Measurements from ENCODE around the gene PRDM15. TPM values are rescaled to one million over a fixed set of nuclear protein-coding genes. Genes with fewer than 3 reads are reported as not detected.

PRDM15 gene
- total and polyA plus RNA-seq, 10 donors, result 4.4 to 18.0 (median 10.8) TPM

- Histone ChIP-seq H3K27ac (no peak overlapping the region), H3K36me3 (peaks cover 0 to 77% (median 51%) of the 10 kb centered on the region in 6 donors), H3K9me3 (no peaks in the 10 kb centered on the region), H3K4me3 (no peak overlapping the region), H3K4me1 (peaks cover 0 to 7% (median 0%) of the 10 kb centered on the region in 6 donors), H3K27me3 (replicated peaks in 1 of 7) (no peaks in the 10 kb centered on the region)
- DNase-seq, result no peak
- TF ChIP-seq POLR2A (IDR thresholded peaks at IDR 0.05) (no peak), POLR2AphosphoS5 (IDR thresholded peaks at IDR 0.05) (no peak)
- TF ChIP-seq, protein P1, sequence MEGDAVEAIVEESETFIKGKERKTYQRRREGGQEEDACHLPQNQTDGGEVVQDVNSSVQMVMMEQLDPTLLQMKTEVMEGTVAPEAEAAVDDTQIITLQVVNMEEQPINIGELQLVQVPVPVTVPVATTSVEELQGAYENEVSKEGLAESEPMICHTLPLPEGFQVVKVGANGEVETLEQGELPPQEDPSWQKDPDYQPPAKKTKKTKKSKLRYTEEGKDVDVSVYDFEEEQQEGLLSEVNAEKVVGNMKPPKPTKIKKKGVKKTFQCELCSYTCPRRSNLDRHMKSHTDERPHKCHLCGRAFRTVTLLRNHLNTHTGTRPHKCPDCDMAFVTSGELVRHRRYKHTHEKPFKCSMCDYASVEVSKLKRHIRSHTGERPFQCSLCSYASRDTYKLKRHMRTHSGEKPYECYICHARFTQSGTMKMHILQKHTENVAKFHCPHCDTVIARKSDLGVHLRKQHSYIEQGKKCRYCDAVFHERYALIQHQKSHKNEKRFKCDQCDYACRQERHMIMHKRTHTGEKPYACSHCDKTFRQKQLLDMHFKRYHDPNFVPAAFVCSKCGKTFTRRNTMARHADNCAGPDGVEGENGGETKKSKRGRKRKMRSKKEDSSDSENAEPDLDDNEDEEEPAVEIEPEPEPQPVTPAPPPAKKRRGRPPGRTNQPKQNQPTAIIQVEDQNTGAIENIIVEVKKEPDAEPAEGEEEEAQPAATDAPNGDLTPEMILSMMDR (IDR thresholded peaks at IDR 0.05 in 8 of 11, conservative IDR thresholded peaks at IDR 0.05 in 3 of 11), result no peak
- 93 to 100% (median 97%) methylated on average over 4 of the region's 4 CpGs for WGBS, 5 donors
- intact Hi-C loops (cut with DNase I; ENCODE audit: low total_unique reads), result no loop called here
These were observed 72.4 kb downstream of the PRDM15 start for GRCh38 chr21:41806773-41807172.

- peaks cover 0 to 77% (median 56%) of the 10 kb centered on the region in 6 donors for H3K36me3 ChIP-seq
- 81 to 98% (median 96%) methylated on average over 4 of the region's 4 CpGs for WGBS, 5 donors
- no peak overlapping the region for H3K27ac ChIP-seq
- intact Hi-C loops (cut with DNase I; ENCODE audit: low total_unique reads), result no loop called here
- no peaks in the 10 kb centered on the region for H3K9me3 ChIP-seq
- no peak for DNase-seq
- peaks cover 0 to 7% (median 0%) of the 10 kb centered on the region in 6 donors for H3K4me1 ChIP-seq
- no peaks in the 10 kb centered on the region for H3K27me3 ChIP-seq (replicated peaks in 1 of 7)
- H3K4me3 ChIP-seq, result no peak overlapping the region
- TF ChIP-seq POLR2A (IDR thresholded peaks at IDR 0.05), result no peak
- TF ChIP-seq, protein P1 (IDR thresholded peaks at IDR 0.05 in 8 of 11, conservative IDR thresholded peaks at IDR 0.05 in 3 of 11), result no peak
- TF ChIP-seq POLR2AphosphoS5 (IDR thresholded peaks at IDR 0.05), result no peak
These were observed 73.5 kb downstream of the PRDM15 start for GRCh38 chr21:41805643-41806042.

GRCh38 chr21:41805038-41805437, 74.1 kb downstream of the PRDM15 start:
- H3K9me3 ChIP-seq, result no peaks in the 10 kb centered on the region
- intact Hi-C loops (cut with DNase I; ENCODE audit: low total_unique reads), result no loop called here
- peaks cover 0 to 77% (median 55%) of the 10 kb centered on the region in 6 donors for H3K36me3 ChIP-seq
- TF ChIP-seq POLR2A (IDR thresholded peaks at IDR 0.05) (no peak), POLR2AphosphoS5 (IDR thresholded peaks at IDR 0.05) (no peak)
- TF ChIP-seq, protein P1 (IDR thresholded peaks at IDR 0.05 in 8 of 11, conservative IDR thresholded peaks at IDR 0.05 in 3 of 11), result no peak
- H3K4me3 ChIP-seq, result no peak overlapping the region
- 82 to 90% (median 87%) methylated on average over 10 of the region's 10 CpGs for WGBS, 5 donors
- no peak for DNase-seq
- peaks cover 0 to 7% (median 0%) of the 10 kb centered on the region in 6 donors for H3K4me1 ChIP-seq
- H3K27me3 ChIP-seq (replicated peaks in 1 of 7), result no peaks in the 10 kb centered on the region
- no peak overlapping the region for H3K27ac ChIP-seq

GRCh38 chr21:41804381-41804780, 74.8 kb downstream of the PRDM15 start:
- TF ChIP-seq POLR2AphosphoS5 (IDR thresholded peaks at IDR 0.05), result no peak
- TF ChIP-seq, protein P1 (IDR thresholded peaks at IDR 0.05 in 8 of 11, conservative IDR thresholded peaks at IDR 0.05 in 3 of 11), result no peak
- no peak for TF ChIP-seq POLR2A (IDR thresholded peaks at IDR 0.05)
- peaks cover 0 to 7% (median 0%) of the 10 kb centered on the region in 6 donors for H3K4me1 ChIP-seq
- H3K36me3 ChIP-seq, result peaks cover 0 to 77% (median 54%) of the 10 kb centered on the region in 6 donors
- H3K27ac ChIP-seq, result no peak overlapping the region
- H3K4me3 ChIP-seq, result no peak overlapping the region
- WGBS, 5 donors, result 90 to 97% (median 97%) methylated on average over 5 to 10 of the region's 10 CpGs
- DNase-seq, result no peak
- H3K9me3 ChIP-seq, result no peaks in the 10 kb centered on the region
- intact Hi-C loops (cut with DNase I; ENCODE audit: low total_unique reads), result no loop called here
- no peaks in the 10 kb centered on the region for H3K27me3 ChIP-seq (replicated peaks in 1 of 7)
